Hair follicle dermal papilla cell (primary cell): ENCODE data around the gene DHRS12. TPM values are rescaled to one million over a fixed set of nuclear protein-coding genes. Genes with fewer than 3 reads are reported as not detected.

Source experiments
- total RNA-seq: library from RNA; depleted of rRNA; stranded (reverse); fragments of >200 nt; gene quantifications from 2 replicates; pipeline ENCODE4 v1.2.3, GENCODE V29; 2012

DHRS12 gene
- total RNA-seq, result 3.9 and 6.1 TPM in 2 replicates

GRCh38 chr13:51803422-51804294 lies at the start of gene DHRS12:
Gene DHRS12, minus strand, starts transcription at chr13:51804163. Its CDS starts 4,504 bp downstream, at chr13:51799659.

GRCh38 chr13:51844862-51845573 lies 41.1 kb upstream of the DHRS12 start, which contains the start of gene TMEM272:
Gene TMEM272, minus strand, starts transcription at chr13:51845177. Its CDS starts 6,647 bp downstream, at chr13:51838530.

Other genes starting within 250 kb of the DHRS12 start
- 9.0 and 15.4 TPM in 2 replicates for gene WDFY2, start 219.7 kb downstream of the DHRS12 start, total RNA-seq
- not detected in 2 replicates for gene TMEM272, start 41.0 kb upstream of the DHRS12 start, total RNA-seq
- not detected in 2 replicates for gene CCDC70, start 57.8 kb upstream of the DHRS12 start, total RNA-seq
- 2.7 and 5.8 TPM in 2 replicates for gene ATP7B, start 207.3 kb upstream of the DHRS12 start, total RNA-seq
- gene ALG11, start 208.2 kb upstream of the DHRS12 start, total RNA-seq, result 26.4 and 34.2 TPM in 2 replicates
- gene UTP14C, start 220.5 kb upstream of the DHRS12 start, total RNA-seq, result 14.9 and 16.6 TPM in 2 replicates